Fibroblast of villous mesenchyme (primary cell): ENCODE data around the gene UBA52. TPM values are rescaled to one million over a fixed set of nuclear protein-coding genes. Genes with fewer than 3 reads are reported as not detected.
"Not testable (repeated sequence)": the region's sequence is repeated elsewhere in the genome, so short reads cannot be mapped to it uniquely, and the experiment has no call there.

ENCODE experiments used
- DNase-seq: peaks from one replicate; pipeline ENCODE4 v3.0.0-alpha.2; 2010; ENCODE audit warnings: low read depth
- H3K4me3 ChIP-seq: 2 replicates; pipeline ENCODE4 v1.5.1; 2011; ENCODE audit warnings: low read depth, mild to moderate bottlenecking, low read length
- CTCF ChIP-seq: IDR thresholded peaks from 2 replicates; pipeline ENCODE4 v1.5.1; 2012; ENCODE audit warnings: low read depth, mild to moderate bottlenecking, low read length; ENCODE audit not compliant: insufficient read depth
- total RNA-seq: library from RNA; depleted of rRNA; stranded (reverse); fragments of >200 nt; gene quantifications from 2 replicates; pipeline ENCODE4 v1.2.3, GENCODE V29; 2012

Gene UBA52
- total RNA-seq, 1 donor = 357 TPM

- no peak for TF ChIP-seq CTCF
- no peak overlapping the region for H3K4me3 ChIP-seq
- DNase-seq = no peak
Measured at GRCh38 chr19:18532168-18532890, 39.3 kb upstream of the UBA52 start.

- no peak overlapping the region for H3K4me3 ChIP-seq
- no peak for DNase-seq
- no peak for TF ChIP-seq CTCF
Measured at GRCh38 chr19:18533058-18533457, 38.6 kb upstream of the UBA52 start.

GRCh38 chr19:18536475-18536874, 35.2 kb upstream of the UBA52 start:
- no peak for DNase-seq

GRCh38 chr19:18537431-18537830, 34.2 kb upstream of the UBA52 start:
- DNase-seq = no peak
- H3K4me3 ChIP-seq = no peak overlapping the region
- no peak for TF ChIP-seq CTCF

More at GRCh38 chr19:18536475-18536874, 35.2 kb upstream of the UBA52 start:
- no peak overlapping the region for H3K4me3 ChIP-seq
- no peak for TF ChIP-seq CTCF

GRCh38 chr19:18538115-18538514, 33.5 kb upstream of the UBA52 start:
- H3K4me3 ChIP-seq = no peak overlapping the region
- no peak for DNase-seq
- no peak for TF ChIP-seq CTCF

GRCh38 chr19:18539372-18539771, 32.3 kb upstream of the UBA52 start:
- H3K4me3 ChIP-seq = no peak overlapping the region
- no peak for DNase-seq
- TF ChIP-seq CTCF = no peak

- not testable (repeated sequence) for H3K4me3 ChIP-seq, DNase-seq
Measured at GRCh38 chr19:18540200-18540599, 31.5 kb upstream of the UBA52 start.
